Astrocyte of the spinal cord (primary cell): ENCODE data around the gene SF3A1.

Experiments
- DNase-seq: peaks from one replicate; pipeline ENCODE4 v3.0.0; 2011; ENCODE audit warnings: low read depth, low spot score
- H3K4me3 ChIP-seq: 2 replicates; pipeline ENCODE4 v1.5.1; 2011; ENCODE audit warnings: low read depth, mild to moderate bottlenecking, low read length, moderate library complexity
- in situ Hi-C: cut with HindIII; loops from 2 replicates; pipeline ENCODE4 v1.10.0; 2017; ENCODE audit warnings: low sequenced_read_pairs
- TF ChIP-seq, protein P1 (sequence below): IDR thresholded peaks from 2 replicates; pipeline ENCODE4 v1.5.1; 2012; ENCODE audit warnings: low read depth, mild to moderate bottlenecking, low read length, inconsistent platforms

SF3A1 gene

DNA sequence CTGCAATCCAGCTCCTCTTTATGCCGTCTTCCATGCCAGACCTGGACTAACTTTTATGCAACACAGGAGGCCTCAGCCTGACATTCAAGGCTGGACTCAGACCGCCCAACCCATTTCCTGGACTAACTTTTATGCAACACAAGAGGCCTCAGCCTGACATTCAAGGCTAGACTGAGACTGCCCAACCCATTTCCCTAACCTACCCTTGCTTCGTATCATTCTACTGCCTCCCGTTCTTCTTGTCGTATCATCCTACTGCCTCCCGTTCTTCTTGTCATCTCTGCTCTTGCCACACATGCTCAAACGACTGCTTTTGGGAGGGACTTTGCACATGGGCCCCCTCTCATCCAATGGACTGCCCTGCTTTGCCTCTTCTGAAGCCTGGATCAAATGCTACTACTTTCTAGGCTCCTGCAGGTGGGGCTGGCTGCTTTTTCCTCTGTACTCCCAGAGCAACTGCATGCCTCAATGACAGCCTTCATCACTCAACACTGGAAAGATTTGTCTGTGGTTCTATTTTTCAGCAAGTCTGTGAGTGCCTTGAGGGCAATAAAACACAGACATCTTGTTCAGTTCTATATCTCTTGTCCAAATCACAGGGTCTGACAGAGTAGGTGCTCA, 37.8 kb downstream of the SF3A1 start:
- TF ChIP-seq, protein P1, sequence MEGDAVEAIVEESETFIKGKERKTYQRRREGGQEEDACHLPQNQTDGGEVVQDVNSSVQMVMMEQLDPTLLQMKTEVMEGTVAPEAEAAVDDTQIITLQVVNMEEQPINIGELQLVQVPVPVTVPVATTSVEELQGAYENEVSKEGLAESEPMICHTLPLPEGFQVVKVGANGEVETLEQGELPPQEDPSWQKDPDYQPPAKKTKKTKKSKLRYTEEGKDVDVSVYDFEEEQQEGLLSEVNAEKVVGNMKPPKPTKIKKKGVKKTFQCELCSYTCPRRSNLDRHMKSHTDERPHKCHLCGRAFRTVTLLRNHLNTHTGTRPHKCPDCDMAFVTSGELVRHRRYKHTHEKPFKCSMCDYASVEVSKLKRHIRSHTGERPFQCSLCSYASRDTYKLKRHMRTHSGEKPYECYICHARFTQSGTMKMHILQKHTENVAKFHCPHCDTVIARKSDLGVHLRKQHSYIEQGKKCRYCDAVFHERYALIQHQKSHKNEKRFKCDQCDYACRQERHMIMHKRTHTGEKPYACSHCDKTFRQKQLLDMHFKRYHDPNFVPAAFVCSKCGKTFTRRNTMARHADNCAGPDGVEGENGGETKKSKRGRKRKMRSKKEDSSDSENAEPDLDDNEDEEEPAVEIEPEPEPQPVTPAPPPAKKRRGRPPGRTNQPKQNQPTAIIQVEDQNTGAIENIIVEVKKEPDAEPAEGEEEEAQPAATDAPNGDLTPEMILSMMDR, result no peak
- in situ Hi-C loops, result no loop called here
- no peak for DNase-seq
- H3K4me3 ChIP-seq, result no peak overlapping the region

DNA sequence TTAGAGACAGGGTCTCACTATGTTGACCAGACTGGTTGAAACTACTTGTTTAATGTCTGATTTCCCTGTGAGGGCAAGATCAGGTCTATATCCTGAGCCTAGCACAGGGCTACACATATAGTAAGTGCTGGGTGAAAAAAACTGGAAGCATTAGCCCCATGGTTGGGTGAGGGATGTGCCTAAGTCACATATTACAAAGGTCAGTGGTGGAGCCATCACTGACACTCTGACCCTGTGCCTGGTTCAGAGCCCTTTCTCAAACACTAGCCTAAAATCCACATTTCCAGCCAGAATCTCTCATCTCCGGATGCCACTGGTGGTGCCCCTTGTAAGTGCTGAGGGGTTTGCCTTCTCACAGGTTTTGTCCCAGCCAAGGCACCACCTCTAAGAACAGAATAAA, 38.9 kb downstream of the SF3A1 start:
- in situ Hi-C loops, result no loop called here
- TF ChIP-seq, protein P1, result no peak
- no peak overlapping the region for H3K4me3 ChIP-seq
- no peak for DNase-seq

DNA sequence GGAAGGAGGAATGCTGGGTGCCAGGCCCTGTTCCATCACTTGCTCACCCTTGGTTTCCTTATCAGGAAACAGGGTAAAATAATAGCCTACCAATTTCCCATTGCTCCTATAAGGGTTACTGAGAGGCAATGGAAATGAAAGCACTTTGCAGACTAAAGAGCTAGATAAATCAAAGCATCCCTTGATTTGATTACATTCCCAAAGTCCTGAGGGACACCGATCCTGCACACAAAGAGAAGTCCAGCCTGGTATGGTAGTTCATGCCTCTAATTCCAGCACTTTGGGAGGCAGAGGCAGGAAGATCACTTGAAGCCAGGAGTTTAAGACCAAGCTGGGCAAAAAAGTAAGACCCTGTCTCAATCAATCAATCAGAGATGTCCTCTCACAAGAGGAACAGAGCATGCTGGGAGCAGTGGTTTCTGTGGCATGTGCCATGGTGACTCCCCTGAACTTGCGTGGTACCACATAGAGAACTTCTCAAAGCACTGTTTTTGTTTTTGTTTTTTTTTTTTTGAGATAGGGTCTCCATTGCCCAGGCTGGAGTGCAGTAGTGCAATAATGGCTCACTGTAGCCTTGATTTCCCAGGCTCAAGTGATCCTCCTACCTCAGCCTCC, 40.6 kb downstream of the SF3A1 start:
- DNase-seq, result no peak
- in situ Hi-C loops, result no loop called here
- no peak overlapping the region for H3K4me3 ChIP-seq
- TF ChIP-seq, protein P1, result no peak

DNA sequence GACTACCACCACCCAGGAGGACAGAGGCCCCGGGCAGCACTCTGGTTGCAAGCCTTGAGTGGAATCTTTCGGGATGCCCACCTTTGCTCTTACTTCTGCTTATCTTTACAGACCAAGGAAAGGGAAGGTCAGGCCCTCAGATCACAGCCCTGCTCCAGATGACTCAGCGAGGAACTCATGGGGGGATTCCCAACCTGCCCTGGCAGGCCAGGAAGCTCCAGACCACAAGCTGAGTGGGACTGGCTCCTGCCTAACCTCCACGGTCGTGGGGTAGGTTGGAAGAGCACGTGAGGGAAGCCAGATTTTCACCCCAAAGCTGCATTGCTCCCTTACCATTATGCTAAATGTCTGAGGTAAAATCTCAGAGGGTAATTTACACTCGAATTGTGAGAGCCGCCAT, 41.8 kb downstream of the SF3A1 start:
- no peak overlapping the region for H3K4me3 ChIP-seq
- DNase-seq, result no peak
- TF ChIP-seq, protein P1, result no peak
- in situ Hi-C loops, result no loop called here

DNA sequence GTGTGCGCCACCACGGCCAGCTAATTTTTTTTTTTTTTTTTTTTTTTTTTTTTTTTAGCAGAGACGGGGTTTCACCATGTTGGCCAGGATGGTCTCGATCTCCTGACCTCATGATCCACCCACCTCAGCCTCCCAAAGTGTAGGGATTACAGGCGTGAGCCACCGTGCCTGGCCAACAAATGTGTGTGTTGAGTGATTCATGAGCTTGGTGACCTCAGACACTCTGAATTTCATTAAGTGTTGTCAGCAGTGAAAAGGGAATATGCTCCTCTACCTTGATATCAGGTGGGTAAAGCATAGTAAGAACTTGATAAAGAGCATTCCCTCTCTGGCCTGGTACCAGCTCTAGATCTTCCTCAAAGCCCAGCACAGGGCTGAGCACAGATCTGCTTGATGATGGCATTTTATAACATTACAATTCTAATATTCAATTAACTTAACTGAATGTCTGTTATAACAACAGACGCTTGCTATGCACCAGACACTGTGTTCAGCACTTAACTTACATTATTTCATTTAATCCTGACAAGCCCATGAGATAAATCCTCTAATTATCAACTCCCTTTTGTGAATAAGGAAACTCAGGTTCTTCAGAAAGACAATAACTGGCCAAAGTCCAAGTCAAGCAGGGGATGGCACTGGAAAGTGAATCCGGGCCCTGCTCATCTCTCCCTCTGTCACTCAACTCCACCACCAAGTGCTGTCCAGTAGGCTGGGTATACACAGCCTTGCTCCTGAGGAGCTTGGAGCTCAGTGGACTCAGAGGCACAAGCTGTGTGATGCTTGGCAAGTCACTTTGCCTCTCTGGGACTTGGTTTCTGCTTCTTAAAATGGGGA, 42.9 kb downstream of the SF3A1 start:
- in situ Hi-C loops, result no loop called here
- H3K4me3 ChIP-seq, result no peak overlapping the region
- TF ChIP-seq, protein P1, result no peak
- DNase-seq, result no peak

DNA sequence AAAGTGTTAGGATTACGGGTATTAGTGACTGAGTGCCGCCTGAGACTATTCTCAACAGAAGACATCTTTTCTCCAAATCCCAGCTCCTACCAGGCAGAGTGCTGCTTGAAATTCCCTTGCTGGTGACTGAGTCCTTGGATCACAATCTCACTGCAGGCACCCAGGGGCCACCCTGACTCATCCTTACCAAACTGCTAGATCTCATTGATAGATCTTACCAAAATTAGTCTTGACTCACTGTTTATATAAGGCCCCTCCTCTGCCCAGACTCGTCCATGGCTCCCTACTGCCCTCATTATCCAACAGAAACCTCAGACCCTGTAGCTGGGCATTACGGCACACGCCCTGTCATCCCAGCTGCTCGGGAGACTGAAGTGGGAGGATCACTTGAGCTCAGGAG, 44.6 kb downstream of the SF3A1 start:
- DNase-seq, result peak; percentile 79
- in situ Hi-C loops, result no loop called here
- no peak overlapping the region for H3K4me3 ChIP-seq
- TF ChIP-seq, protein P1, result no peak
